ENCODE results near the gene CGNL1.

DNA sequence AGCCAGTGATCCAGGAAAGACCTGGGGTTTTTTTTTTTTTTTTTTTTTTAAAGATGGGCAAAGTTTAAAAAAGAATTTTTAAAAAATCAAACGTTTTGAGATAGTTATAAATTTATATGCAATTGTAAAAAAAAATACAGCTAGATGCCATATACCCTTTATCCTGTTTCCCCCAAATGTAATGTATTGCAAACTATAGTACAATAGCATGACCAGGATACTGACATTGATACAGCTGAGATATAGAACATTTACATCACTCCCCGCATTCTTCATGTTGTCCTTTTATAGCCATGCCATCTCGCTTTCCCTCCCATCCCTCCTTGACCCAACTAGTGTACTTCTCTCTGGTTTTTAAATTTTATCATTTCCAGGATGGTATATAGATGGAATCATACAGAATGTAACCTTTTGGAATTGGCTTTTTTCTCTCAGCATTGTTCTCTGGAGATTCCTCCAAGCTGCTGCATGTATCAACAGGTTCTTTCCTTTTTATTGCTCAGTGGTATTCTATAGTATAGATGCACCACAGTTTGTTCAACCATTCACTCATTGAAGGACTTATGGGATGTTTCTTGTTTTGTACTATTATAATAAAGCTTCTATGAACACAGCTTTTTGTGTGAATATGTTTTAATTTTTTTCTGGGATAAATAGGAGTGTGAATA, 104.9 kb downstream of the CGNL1 start:
- TF ChIP-seq, protein P1, sequence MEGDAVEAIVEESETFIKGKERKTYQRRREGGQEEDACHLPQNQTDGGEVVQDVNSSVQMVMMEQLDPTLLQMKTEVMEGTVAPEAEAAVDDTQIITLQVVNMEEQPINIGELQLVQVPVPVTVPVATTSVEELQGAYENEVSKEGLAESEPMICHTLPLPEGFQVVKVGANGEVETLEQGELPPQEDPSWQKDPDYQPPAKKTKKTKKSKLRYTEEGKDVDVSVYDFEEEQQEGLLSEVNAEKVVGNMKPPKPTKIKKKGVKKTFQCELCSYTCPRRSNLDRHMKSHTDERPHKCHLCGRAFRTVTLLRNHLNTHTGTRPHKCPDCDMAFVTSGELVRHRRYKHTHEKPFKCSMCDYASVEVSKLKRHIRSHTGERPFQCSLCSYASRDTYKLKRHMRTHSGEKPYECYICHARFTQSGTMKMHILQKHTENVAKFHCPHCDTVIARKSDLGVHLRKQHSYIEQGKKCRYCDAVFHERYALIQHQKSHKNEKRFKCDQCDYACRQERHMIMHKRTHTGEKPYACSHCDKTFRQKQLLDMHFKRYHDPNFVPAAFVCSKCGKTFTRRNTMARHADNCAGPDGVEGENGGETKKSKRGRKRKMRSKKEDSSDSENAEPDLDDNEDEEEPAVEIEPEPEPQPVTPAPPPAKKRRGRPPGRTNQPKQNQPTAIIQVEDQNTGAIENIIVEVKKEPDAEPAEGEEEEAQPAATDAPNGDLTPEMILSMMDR (IDR thresholded peaks at IDR 0.05): no peak
- TF ChIP-seq CHD2 (IDR thresholded peaks at IDR 0.05; ENCODE audit: low read length, partially characterized antibody): no peak
- TF ChIP-seq EHMT2 (IDR thresholded peaks at IDR 0.05; ENCODE audit: low read depth): no peak
- TF ChIP-seq HDAC2 (IDR thresholded peaks at IDR 0.05): no peak
- TF ChIP-seq, protein P2, sequence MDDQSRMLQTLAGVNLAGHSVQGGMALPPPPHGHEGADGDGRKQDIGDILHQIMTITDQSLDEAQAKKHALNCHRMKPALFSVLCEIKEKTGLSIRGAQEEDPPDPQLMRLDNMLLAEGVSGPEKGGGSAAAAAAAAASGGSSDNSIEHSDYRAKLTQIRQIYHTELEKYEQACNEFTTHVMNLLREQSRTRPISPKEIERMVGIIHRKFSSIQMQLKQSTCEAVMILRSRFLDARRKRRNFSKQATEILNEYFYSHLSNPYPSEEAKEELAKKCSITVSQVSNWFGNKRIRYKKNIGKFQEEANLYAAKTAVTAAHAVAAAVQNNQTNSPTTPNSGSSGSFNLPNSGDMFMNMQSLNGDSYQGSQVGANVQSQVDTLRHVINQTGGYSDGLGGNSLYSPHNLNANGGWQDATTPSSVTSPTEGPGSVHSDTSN (IDR thresholded peaks at IDR 0.05): no peak
- no peak for TF ChIP-seq JUNB (IDR thresholded peaks at IDR 0.05)
- TF ChIP-seq EP300 (IDR thresholded peaks at IDR 0.05): no peak
- no peak for TF ChIP-seq CEBPB (IDR thresholded peaks at IDR 0.05)
- no peak for TF ChIP-seq MAFK (IDR thresholded peaks at IDR 0.05; ENCODE audit: partially characterized antibody)
- TF ChIP-seq REST (IDR thresholded peaks at IDR 0.05): no peak
- TF ChIP-seq, protein P3, sequence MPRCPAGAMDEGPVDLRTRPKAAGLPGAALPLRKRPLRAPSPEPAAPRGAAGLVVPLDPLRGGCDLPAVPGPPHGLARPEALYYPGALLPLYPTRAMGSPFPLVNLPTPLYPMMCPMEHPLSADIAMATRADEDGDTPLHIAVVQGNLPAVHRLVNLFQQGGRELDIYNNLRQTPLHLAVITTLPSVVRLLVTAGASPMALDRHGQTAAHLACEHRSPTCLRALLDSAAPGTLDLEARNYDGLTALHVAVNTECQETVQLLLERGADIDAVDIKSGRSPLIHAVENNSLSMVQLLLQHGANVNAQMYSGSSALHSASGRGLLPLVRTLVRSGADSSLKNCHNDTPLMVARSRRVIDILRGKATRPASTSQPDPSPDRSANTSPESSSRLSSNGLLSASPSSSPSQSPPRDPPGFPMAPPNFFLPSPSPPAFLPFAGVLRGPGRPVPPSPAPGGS (IDR thresholded peaks at IDR 0.05): no peak
- TF ChIP-seq, protein P4, sequence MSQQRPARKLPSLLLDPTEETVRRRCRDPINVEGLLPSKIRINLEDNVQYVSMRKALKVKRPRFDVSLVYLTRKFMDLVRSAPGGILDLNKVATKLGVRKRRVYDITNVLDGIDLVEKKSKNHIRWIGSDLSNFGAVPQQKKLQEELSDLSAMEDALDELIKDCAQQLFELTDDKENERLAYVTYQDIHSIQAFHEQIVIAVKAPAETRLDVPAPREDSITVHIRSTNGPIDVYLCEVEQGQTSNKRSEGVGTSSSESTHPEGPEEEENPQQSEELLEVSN (IDR thresholded peaks at IDR 0.05; ENCODE audit: borderline replicate concordance, low read depth): no peak
